HepG2 (cell line): ENCODE data around the gene JAGN1.
A peak's percentile ranks its signal among the peaks of the same experiment; 100 is the strongest.

Experiments used
- BRD4 ChIP-seq: sonication (generic); formaldehyde crosslinking; IDR thresholded peaks from 2 replicates; pipeline ENCODE4 v1.4.0; 2020; ENCODE audit warnings: missing genetic modification reagents
- CTCF ChIP-seq: sonication (generic); formaldehyde crosslinking; IDR thresholded peaks from 2 replicates; pipeline ENCODE4 v1.5.0; 2020; ENCODE audit warnings: mild to moderate bottlenecking, missing genetic modification reagents, moderate library complexity
- POLR2A ChIP-seq, 2 experiments: IDR thresholded peaks; 2 replicates each; pipeline ENCODE4 v1.6.1; 2011; ENCODE audit warnings: low read depth in 2 of 2, low read length in 2 of 2, mild to moderate bottlenecking in 1 of 2, moderate library complexity in 1 of 2; ENCODE audit not compliant: insufficient read depth in 1 of 2
- RARG ChIP-seq: sonication (generic); formaldehyde crosslinking; IDR thresholded peaks from 2 replicates; pipeline ENCODE4 v1.4.0; 2020; ENCODE audit warnings: low read depth, mild to moderate bottlenecking, missing genetic modification reagents
- ZNF101 ChIP-seq: sonication (generic); formaldehyde crosslinking; IDR thresholded peaks from 2 replicates; pipeline ENCODE4 v1.4.0; 2020; ENCODE audit warnings: mild to moderate bottlenecking, low read depth, missing genetic modification reagents, borderline replicate concordance
- ZNF317 ChIP-seq: sonication (generic); formaldehyde crosslinking; IDR thresholded peaks from 2 replicates; pipeline ENCODE4 v1.5.0; 2020; ENCODE audit warnings: mild to moderate bottlenecking, missing genetic modification reagents
- ZNF484 ChIP-seq: sonication (generic); formaldehyde crosslinking; IDR thresholded peaks from 2 replicates; pipeline ENCODE4 v1.5.1; 2020; ENCODE audit warnings: mild to moderate bottlenecking, low read depth, missing genetic modification reagents, borderline replicate concordance
- ZNF619 ChIP-seq: sonication (generic); formaldehyde crosslinking; IDR thresholded peaks from 2 replicates; pipeline ENCODE4 v1.4.0; 2020; ENCODE audit warnings: mild to moderate bottlenecking, missing genetic modification reagents
- TF ChIP-seq, protein P1 (sequence below): sonication (generic); formaldehyde crosslinking; IDR thresholded peaks from 2 replicates; pipeline ENCODE4 v1.8.0; 2022; ENCODE audit warnings: missing genetic modification reagents, mild to moderate bottlenecking, borderline replicate concordance
- TF ChIP-seq, protein P2 (sequence below): sonication (generic); formaldehyde crosslinking; IDR thresholded peaks from 2 replicates; pipeline ENCODE4 v1.9.0; 2021; ENCODE audit warnings: missing genetic modification reagents, borderline replicate concordance

- peak; percentile 32; the same call in 1 of the 2 replicates for TF ChIP-seq CTCF (CRISPR knock-in tag)
- TF ChIP-seq ZNF619 (CRISPR knock-in tag) = 0 out of 2 replicates have a peak, but pooled peaks have one; percentile 34
- no peak for TF ChIP-seq ZNF101 (CRISPR knock-in tag)
- TF ChIP-seq POLR2A (IDR thresholded peaks at IDR 0.05; ENCODE audit: insufficient read depth in 1 of 2, low read depth in 2 of 2, low read length in 2 of 2) = peak in 1 of 2 experiments; percentile 50; a peak in 1 of 4 replicates
- no peak for TF ChIP-seq ZNF317 (CRISPR knock-in tag)
- no peak for TF ChIP-seq RARG (CRISPR knock-in tag)
- no peak for TF ChIP-seq BRD4
- TF ChIP-seq, protein P1, sequence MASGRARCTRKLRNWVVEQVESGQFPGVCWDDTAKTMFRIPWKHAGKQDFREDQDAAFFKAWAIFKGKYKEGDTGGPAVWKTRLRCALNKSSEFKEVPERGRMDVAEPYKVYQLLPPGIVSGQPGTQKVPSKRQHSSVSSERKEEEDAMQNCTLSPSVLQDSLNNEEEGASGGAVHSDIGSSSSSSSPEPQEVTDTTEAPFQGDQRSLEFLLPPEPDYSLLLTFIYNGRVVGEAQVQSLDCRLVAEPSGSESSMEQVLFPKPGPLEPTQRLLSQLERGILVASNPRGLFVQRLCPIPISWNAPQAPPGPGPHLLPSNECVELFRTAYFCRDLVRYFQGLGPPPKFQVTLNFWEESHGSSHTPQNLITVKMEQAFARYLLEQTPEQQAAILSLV (CRISPR knock-in tag) = no peak
- no peak for TF ChIP-seq ZNF484 (CRISPR knock-in tag)
- TF ChIP-seq, protein P2, sequence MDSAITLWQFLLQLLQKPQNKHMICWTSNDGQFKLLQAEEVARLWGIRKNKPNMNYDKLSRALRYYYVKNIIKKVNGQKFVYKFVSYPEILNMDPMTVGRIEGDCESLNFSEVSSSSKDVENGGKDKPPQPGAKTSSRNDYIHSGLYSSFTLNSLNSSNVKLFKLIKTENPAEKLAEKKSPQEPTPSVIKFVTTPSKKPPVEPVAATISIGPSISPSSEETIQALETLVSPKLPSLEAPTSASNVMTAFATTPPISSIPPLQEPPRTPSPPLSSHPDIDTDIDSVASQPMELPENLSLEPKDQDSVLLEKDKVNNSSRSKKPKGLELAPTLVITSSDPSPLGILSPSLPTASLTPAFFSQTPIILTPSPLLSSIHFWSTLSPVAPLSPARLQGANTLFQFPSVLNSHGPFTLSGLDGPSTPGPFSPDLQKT = no peak
Observed at GRCh38 chr3:9916734-9917680, 26.6 kb downstream of the JAGN1 start, which contains the start of gene IL17RC.
